Measurements from ENCODE around the gene ITGB3. TPM values are rescaled to one million over a fixed set of nuclear protein-coding genes. Genes with fewer than 3 reads are reported as not detected.

The ITGB3 gene
- total RNA-seq, 5 donors from 2014 or later (not counting 1 experiment from before 2014, with no cell fraction given) = 0.22 to 3.8 (median 0.26) TPM

DNA sequence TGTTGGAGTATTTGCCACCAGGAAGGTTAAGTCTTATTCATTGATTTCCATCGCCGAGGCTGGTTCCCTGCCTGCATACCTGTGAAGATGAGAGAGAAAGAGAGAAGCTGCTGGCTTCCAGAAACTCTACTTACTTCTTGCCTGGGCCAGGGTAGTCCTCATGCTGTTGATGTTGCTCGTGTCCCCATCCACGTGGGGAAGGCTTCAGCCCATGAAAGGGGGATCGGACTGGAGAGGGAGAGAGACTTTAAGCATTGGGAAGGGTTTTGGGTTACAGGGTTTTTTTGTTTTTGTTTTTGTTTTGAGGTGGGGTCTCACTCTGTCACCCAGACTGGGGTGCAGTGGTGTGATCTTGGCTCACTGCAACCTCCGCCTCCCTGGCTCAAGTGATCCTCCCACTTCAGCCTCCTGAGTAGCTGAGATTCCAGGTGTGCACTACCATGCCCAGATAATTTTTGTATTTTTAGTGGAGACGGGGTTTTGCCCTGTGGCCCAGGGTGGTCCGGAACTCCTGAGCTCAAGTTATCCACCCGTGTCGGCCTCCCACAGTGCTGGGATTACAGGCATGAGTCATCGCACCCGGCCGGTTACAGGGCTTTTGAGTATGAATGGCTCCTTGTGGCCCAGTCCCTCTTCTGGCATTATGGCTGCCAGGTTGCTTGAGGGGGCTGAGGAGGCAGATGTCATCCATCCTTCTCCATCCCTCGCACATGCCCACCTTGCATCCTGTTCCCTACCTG, 26.6 kb downstream of the ITGB3 start:
- H3K36me3 ChIP-seq (ENCODE audit: control insufficient read depth in 2 of 2, extremely low read depth in 1 of 2, insufficient read depth in 1 of 2, low read length in 1 of 2) = no peaks in the 10 kb centered on the region
- H3K4me3 Mint-ChIP-seq = no peak overlapping the region
- DNase-seq = no peak
- H3K4me3 ChIP-seq (ENCODE audit: control insufficient read depth in 1 of 2, extremely low read depth in 1 of 2, low read length in 1 of 2) = no peak overlapping the region
- ChIA-PET POLR2A (no interaction called here), CTCF (no interaction called here)
- peaks cover 3 to 9% of the 10 kb centered on the region in 2 donors for H3K27me3 Mint-ChIP-seq
- no peak overlapping the region for H3K27ac Mint-ChIP-seq
- no peaks in the 10 kb centered on the region for H3K9me3 ChIP-seq
- H3K9me3 Mint-ChIP-seq = no peaks in the 10 kb centered on the region
- no peaks in the 10 kb centered on the region for H3K4me1 ChIP-seq (ENCODE audit: control insufficient read depth in 1 of 2, extremely low read depth in 1 of 2, insufficient read depth in 2 of 2, low read length in 2 of 2)
- H3K4me1 Mint-ChIP-seq = peaks cover 0 to 4% (median 1%) of the 10 kb centered on the region in 3 donors
- ATAC-seq (replicated peaks in 1 of 4) = no peak
- WGBS (ENCODE audit: insufficient coverage) = 90% methylated on average over 9 of the region's 14 CpGs
- no peak overlapping the region for H3K27ac ChIP-seq (ENCODE audit: low read length)
- no peaks in the 10 kb centered on the region for H3K36me3 Mint-ChIP-seq
- peaks cover 0 to 13% of the 10 kb centered on the region in 2 experiments for H3K27me3 ChIP-seq (replicated peaks in 1 of 2; ENCODE audit: control insufficient read depth in 2 of 2, extremely low read depth in 1 of 2, insufficient read depth in 2 of 2, low read length in 1 of 2)

DNA sequence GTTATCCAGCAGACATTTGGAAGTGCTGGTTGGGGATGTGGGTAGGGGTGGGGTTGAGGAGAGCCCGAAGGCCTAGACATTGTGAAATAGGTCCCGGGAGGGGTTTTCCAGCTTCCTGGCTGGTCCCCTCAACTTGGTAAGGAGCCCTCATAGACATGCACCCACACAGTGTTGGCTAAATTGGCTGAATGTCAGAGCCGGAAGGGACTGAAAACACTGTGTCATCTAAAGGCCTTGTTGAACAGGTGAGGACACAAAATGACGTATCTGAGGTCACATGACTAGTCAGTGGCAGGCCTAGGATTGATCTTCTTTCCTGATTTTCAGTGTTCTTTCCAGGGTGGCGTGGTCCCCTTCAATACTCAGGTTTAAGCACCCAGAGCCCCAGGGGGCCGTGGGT, 27.6 kb downstream of the ITGB3 start:
- Mint-ChIP-seq H3K36me3 (no peaks in the 10 kb centered on the region), H3K27ac (no peak overlapping the region), H3K27me3 (peaks cover 0 to 9% of the 10 kb centered on the region in 2 donors), H3K4me1 (peaks cover 0 to 6% (median 1%) of the 10 kb centered on the region in 3 donors), H3K4me3 (no peak overlapping the region), H3K9me3 (no peaks in the 10 kb centered on the region)
- no peak for ATAC-seq (replicated peaks in 1 of 4)
- no peak for DNase-seq
- POLR2A ChIA-PET = no interaction called here
- CTCF ChIA-PET = no interaction called here
- no peaks in the 10 kb centered on the region for H3K4me1 ChIP-seq (ENCODE audit: control insufficient read depth in 1 of 2, extremely low read depth in 1 of 2, insufficient read depth in 2 of 2, low read length in 2 of 2)
- no peak overlapping the region for H3K27ac ChIP-seq (ENCODE audit: low read length)
- WGBS (ENCODE audit: insufficient coverage) = 83% methylated on average over 4 of the region's 6 CpGs
- H3K27me3 ChIP-seq (replicated peaks in 1 of 2; ENCODE audit: control insufficient read depth in 2 of 2, extremely low read depth in 1 of 2, insufficient read depth in 2 of 2, low read length in 1 of 2) = peaks cover 0 to 4% of the 10 kb centered on the region in 2 experiments
- no peak overlapping the region for H3K4me3 ChIP-seq (ENCODE audit: control insufficient read depth in 1 of 2, extremely low read depth in 1 of 2, low read length in 1 of 2)
- H3K9me3 ChIP-seq = no peaks in the 10 kb centered on the region
- H3K36me3 ChIP-seq (ENCODE audit: control insufficient read depth in 2 of 2, extremely low read depth in 1 of 2, insufficient read depth in 1 of 2, low read length in 1 of 2) = no peaks in the 10 kb centered on the region

DNA sequence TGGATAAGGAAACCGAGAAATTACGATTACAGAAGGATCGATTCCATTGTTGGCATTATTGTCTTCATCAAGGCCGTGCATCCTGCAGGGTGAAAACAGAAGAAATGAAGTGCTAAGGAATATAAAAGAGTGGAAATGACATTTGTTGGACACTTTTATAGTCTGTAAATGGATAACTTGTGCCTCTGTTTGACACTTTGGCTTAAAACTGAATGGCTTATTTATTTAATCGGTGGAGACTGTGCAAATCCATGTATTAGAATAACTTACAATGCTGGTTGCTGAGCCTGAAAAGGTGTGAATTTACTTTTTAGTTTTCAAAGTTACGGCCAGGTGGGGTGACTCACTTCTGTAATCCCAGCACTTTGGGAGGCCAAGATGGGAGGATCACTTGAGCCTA, 31.4 kb downstream of the ITGB3 start:
- ChIA-PET POLR2A (no interaction called here), CTCF (interaction anchor here in 1 of 2 donors (0.5 kb wide), 1 partner anchor 52 kb away, joined by 4 read pairs; no protein-coding TSS in a partner anchor)
- Mint-ChIP-seq H3K4me1 (peaks cover 0 to 3% (median 0%) of the 10 kb centered on the region in 3 donors), H3K36me3 (no peaks in the 10 kb centered on the region), H3K27ac (no peak overlapping the region), H3K4me3 (no peak overlapping the region), H3K9me3 (no peaks in the 10 kb centered on the region), H3K27me3 (peaks cover 1 to 9% of the 10 kb centered on the region in 2 donors)
- no peaks in the 10 kb centered on the region for H3K4me1 ChIP-seq (ENCODE audit: control insufficient read depth in 1 of 2, extremely low read depth in 1 of 2, insufficient read depth in 2 of 2, low read length in 2 of 2)
- DNase-seq = no peak
- H3K9me3 ChIP-seq = no peaks in the 10 kb centered on the region
- H3K27me3 ChIP-seq (replicated peaks in 1 of 2; ENCODE audit: control insufficient read depth in 2 of 2, extremely low read depth in 1 of 2, insufficient read depth in 2 of 2, low read length in 1 of 2) = peaks cover 0 to 4% of the 10 kb centered on the region in 2 experiments
- no peak overlapping the region for H3K27ac ChIP-seq (ENCODE audit: low read length)
- 95% methylated on average over 5 of the region's 6 CpGs for WGBS (ENCODE audit: insufficient coverage)
- no peak overlapping the region for H3K4me3 ChIP-seq (ENCODE audit: control insufficient read depth in 1 of 2, extremely low read depth in 1 of 2, low read length in 1 of 2)
- ATAC-seq (replicated peaks in 1 of 4) = no peak
- no peaks in the 10 kb centered on the region for H3K36me3 ChIP-seq (ENCODE audit: control insufficient read depth in 2 of 2, extremely low read depth in 1 of 2, insufficient read depth in 1 of 2, low read length in 1 of 2)

GRCh38 chr17:47286198-47286914, 32.7 kb downstream of the ITGB3 start:
- 72% methylated on average over 5 of the region's 6 CpGs for WGBS (ENCODE audit: insufficient coverage)
- no peak overlapping the region for H3K4me3 Mint-ChIP-seq
- H3K27ac Mint-ChIP-seq = no peak overlapping the region
- ChIA-PET CTCF (no interaction called here), POLR2A (no interaction called here)
- peaks cover 0 to 4% of the 10 kb centered on the region in 2 experiments for H3K27me3 ChIP-seq (replicated peaks in 1 of 2; ENCODE audit: control insufficient read depth in 2 of 2, extremely low read depth in 1 of 2, insufficient read depth in 2 of 2, low read length in 1 of 2)
- no peak overlapping the region for H3K4me3 ChIP-seq (ENCODE audit: control insufficient read depth in 1 of 2, extremely low read depth in 1 of 2, low read length in 1 of 2)
- H3K4me1 ChIP-seq (ENCODE audit: control insufficient read depth in 1 of 2, extremely low read depth in 1 of 2, insufficient read depth in 2 of 2, low read length in 2 of 2) = no peaks in the 10 kb centered on the region
- ATAC-seq (replicated peaks in 1 of 4) (no peak), DNase-seq (no peak)
- H3K4me1 Mint-ChIP-seq = peaks cover 0 to 3% (median 0%) of the 10 kb centered on the region in 3 donors
- H3K36me3 Mint-ChIP-seq = no peaks in the 10 kb centered on the region
- no peaks in the 10 kb centered on the region for H3K9me3 ChIP-seq
- H3K9me3 Mint-ChIP-seq = no peaks in the 10 kb centered on the region
- H3K27me3 Mint-ChIP-seq = peaks cover 3 to 9% of the 10 kb centered on the region in 2 donors
- H3K27ac ChIP-seq (ENCODE audit: low read length) = no peak overlapping the region
- H3K36me3 ChIP-seq (ENCODE audit: control insufficient read depth in 2 of 2, extremely low read depth in 1 of 2, insufficient read depth in 1 of 2, low read length in 1 of 2) = no peaks in the 10 kb centered on the region

DNA sequence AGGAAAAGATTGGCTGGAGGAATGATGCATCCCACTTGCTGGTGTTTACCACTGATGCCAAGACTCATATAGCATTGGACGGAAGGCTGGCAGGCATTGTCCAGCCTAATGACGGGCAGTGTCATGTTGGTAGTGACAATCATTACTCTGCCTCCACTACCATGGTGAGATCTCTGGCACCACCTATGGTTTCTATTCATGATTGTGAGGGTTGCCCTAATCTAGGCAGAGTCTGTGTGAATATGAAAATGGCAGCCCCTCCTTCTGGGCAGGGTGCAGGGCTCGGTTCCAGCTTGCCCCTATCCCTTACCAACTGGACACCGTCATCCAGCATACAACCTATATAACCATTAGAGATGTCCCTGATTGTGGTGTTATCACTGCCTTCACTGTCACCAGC, 33.4 kb downstream of the ITGB3 start:
- CTCF ChIA-PET = no interaction called here
- no peak for ATAC-seq (replicated peaks in 1 of 4)
- H3K9me3 Mint-ChIP-seq = no peaks in the 10 kb centered on the region

GRCh38 chr17:47287639-47288038, 34.0 kb downstream of the ITGB3 start:
- no CpG with 5 or more reads among the region's 2 CpGs for WGBS (ENCODE audit: insufficient coverage)
- Histone ChIP-seq H3K27ac (ENCODE audit: low read length) (no peak overlapping the region), H3K36me3 (ENCODE audit: control insufficient read depth in 2 of 2, extremely low read depth in 1 of 2, insufficient read depth in 1 of 2, low read length in 1 of 2) (no peaks in the 10 kb centered on the region), H3K27me3 (replicated peaks in 1 of 2; ENCODE audit: control insufficient read depth in 2 of 2, extremely low read depth in 1 of 2, insufficient read depth in 2 of 2, low read length in 1 of 2) (peaks cover 0 to 8% of the 10 kb centered on the region in 2 experiments), H3K9me3 (no peaks in the 10 kb centered on the region), H3K4me3 (ENCODE audit: control insufficient read depth in 1 of 2, extremely low read depth in 1 of 2, low read length in 1 of 2) (no peak overlapping the region), H3K4me1 (ENCODE audit: control insufficient read depth in 1 of 2, extremely low read depth in 1 of 2, insufficient read depth in 2 of 2, low read length in 2 of 2) (no peaks in the 10 kb centered on the region)
- H3K9me3 Mint-ChIP-seq = no peaks in the 10 kb centered on the region
- no peaks in the 10 kb centered on the region for H3K36me3 Mint-ChIP-seq
- no peak for ATAC-seq (replicated peaks in 1 of 4)
- CTCF ChIA-PET = no interaction called here
- peaks cover 0 to 3% (median 0%) of the 10 kb centered on the region in 3 donors for H3K4me1 Mint-ChIP-seq
- POLR2A ChIA-PET = interaction anchor here (0.6 kb wide), 3 partner anchors 70 to 159 kb away, joined by 3 to 4 read pairs (median 3); no protein-coding TSS in a partner anchor
- H3K27me3 Mint-ChIP-seq = peaks cover 4 to 9% of the 10 kb centered on the region in 2 donors
- no peak overlapping the region for H3K27ac Mint-ChIP-seq
- no peak overlapping the region for H3K4me3 Mint-ChIP-seq
- DNase-seq = no peak

More for the DNA sequence above, 33.4 kb downstream of the ITGB3 start:
- no CpG with 5 or more reads among the region's 4 CpGs for WGBS (ENCODE audit: insufficient coverage)
- Histone ChIP-seq H3K9me3 (no peaks in the 10 kb centered on the region), H3K36me3 (ENCODE audit: control insufficient read depth in 2 of 2, extremely low read depth in 1 of 2, insufficient read depth in 1 of 2, low read length in 1 of 2) (no peaks in the 10 kb centered on the region), H3K27me3 (replicated peaks in 1 of 2; ENCODE audit: control insufficient read depth in 2 of 2, extremely low read depth in 1 of 2, insufficient read depth in 2 of 2, low read length in 1 of 2) (peaks cover 0 to 4% of the 10 kb centered on the region in 2 experiments), H3K27ac (ENCODE audit: low read length) (no peak overlapping the region), H3K4me3 (ENCODE audit: control insufficient read depth in 1 of 2, extremely low read depth in 1 of 2, low read length in 1 of 2) (no peak overlapping the region), H3K4me1 (ENCODE audit: control insufficient read depth in 1 of 2, extremely low read depth in 1 of 2, insufficient read depth in 2 of 2, low read length in 2 of 2) (no peaks in the 10 kb centered on the region)
- POLR2A ChIA-PET = interaction anchor here (0.6 kb wide), 2 partner anchors 80 to 159 kb away, joined by 3 read pairs; no protein-coding TSS in a partner anchor
- peaks cover 0 to 3% (median 0%) of the 10 kb centered on the region in 3 donors for H3K4me1 Mint-ChIP-seq
- H3K27ac Mint-ChIP-seq = no peak overlapping the region
- DNase-seq = no peak
- no peaks in the 10 kb centered on the region for H3K36me3 Mint-ChIP-seq
- no peak overlapping the region for H3K4me3 Mint-ChIP-seq
- peaks cover 4 to 9% of the 10 kb centered on the region in 2 donors for H3K27me3 Mint-ChIP-seq
